ENCODE data around the gene UCN2. TPM values are rescaled to one million over a fixed set of nuclear protein-coding genes. Genes with fewer than 3 reads are reported as not detected.

The UCN2 gene
- total RNA-seq, 3 donors from 2014 or later = 0.44 TPM; not detected in 2

GRCh38 chr3:48588230-48588629 lies 24.6 kb upstream of the UCN2 start:
- TF ChIP-seq POLR2AphosphoS5 (IDR thresholded peaks at IDR 0.05) (no peak), POLR2A (IDR thresholded peaks at IDR 0.05) (no peak), CTCF (IDR thresholded peaks at IDR 0.05) (no peak)
- no peaks in the 10 kb centered on the region for H3K27me3 ChIP-seq
- H3K4me3 ChIP-seq = no peak overlapping the region
- intact Hi-C loops (cut with DNase I; ENCODE audit: low total_unique reads) = no loop called here
- no peaks in the 10 kb centered on the region for H3K9me3 ChIP-seq
- no peaks in the 10 kb centered on the region for H3K4me1 ChIP-seq
- H3K27ac ChIP-seq = no peak overlapping the region
- H3K36me3 ChIP-seq = no peaks in the 10 kb centered on the region
- no peak for DNase-seq (ENCODE audit: low spot score in 2 of 2)

DNA sequence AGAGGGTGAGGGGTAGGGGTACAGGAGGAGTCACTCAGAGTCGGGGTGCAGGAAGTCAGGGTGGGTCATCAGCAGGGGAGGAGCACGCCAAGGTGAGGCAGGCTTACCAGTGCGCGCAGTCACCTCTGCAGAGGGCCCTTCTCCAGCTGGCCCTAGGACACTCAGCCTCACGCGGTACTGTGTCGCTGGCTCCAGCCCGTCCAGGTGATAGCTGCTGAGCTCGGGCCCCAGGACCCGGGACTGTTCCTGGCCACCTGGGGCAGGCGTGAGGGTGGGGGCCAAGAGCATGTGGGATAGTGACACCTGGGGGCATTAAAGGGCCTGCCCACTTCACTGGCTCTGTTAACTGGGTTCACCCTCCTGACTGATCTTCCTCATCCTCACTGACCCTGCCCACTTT lies 24.1 kb upstream of the UCN2 start:
- Histone ChIP-seq H3K9me3 (no peaks in the 10 kb centered on the region), H3K4me1 (no peaks in the 10 kb centered on the region), H3K27ac (no peak overlapping the region), H3K4me3 (no peak overlapping the region), H3K27me3 (no peaks in the 10 kb centered on the region), H3K36me3 (no peaks in the 10 kb centered on the region)
- intact Hi-C loops (cut with DNase I; ENCODE audit: low total_unique reads) = no loop called here
- DNase-seq (ENCODE audit: low spot score in 2 of 2) = no peak
- TF ChIP-seq POLR2A (IDR thresholded peaks at IDR 0.05) (no peak), POLR2AphosphoS5 (IDR thresholded peaks at IDR 0.05) (no peak), CTCF (IDR thresholded peaks at IDR 0.05) (no peak)

DNA sequence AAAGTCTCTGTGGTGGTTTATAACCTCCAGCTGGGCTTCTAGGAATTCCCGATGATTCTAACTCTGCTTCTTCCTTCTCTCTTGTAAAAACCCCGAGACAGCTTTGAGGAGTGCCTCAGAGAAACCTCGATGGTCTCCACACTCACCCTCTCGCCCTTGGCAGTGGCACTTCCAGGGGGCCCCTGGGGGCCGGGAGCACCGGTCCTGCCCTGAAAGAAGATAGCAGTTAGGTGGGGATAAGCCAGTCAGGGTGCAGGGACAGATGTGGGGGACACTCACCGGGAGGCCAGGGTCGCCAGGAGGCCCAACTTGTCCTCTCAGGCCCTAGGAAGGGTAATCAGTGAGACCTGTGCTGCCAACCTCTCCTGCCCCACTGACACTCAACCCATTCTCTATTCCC lies 21.8 kb upstream of the UCN2 start:
- intact Hi-C loops (cut with DNase I; ENCODE audit: low total_unique reads) = no loop called here
- no peaks in the 10 kb centered on the region for H3K9me3 ChIP-seq
- no peak for TF ChIP-seq POLR2A (IDR thresholded peaks at IDR 0.05)
- no peak for TF ChIP-seq CTCF (IDR thresholded peaks at IDR 0.05)
- TF ChIP-seq POLR2AphosphoS5 (IDR thresholded peaks at IDR 0.05) = no peak
- H3K27ac ChIP-seq = no peak overlapping the region
- H3K4me1 ChIP-seq = no peaks in the 10 kb centered on the region
- no peak overlapping the region for H3K4me3 ChIP-seq
- no peaks in the 10 kb centered on the region for H3K36me3 ChIP-seq
- H3K27me3 ChIP-seq = no peaks in the 10 kb centered on the region
- DNase-seq (ENCODE audit: low spot score in 2 of 2) = no peak

DNA sequence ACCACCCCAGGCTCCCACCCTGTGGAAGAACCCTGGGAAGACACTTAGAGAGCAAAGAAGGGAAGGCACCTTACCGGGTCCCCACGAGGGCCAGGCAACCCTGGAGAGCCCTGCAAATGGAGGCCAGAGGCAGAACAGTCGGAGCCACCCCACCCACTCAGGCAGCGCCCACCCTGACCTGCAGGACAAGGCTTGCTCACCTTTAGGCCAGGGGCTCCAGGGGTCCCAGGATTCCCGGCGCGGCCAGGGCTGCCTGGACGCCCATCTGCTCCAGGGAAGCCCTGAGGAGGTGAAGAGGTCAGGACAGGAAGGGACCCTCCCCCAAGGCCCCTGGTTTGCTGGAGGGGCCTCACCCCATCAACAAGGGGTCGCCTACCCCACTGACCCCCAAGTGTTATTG lies 21.3 kb upstream of the UCN2 start:
- H3K9me3 ChIP-seq = no peaks in the 10 kb centered on the region
- H3K4me1 ChIP-seq = no peaks in the 10 kb centered on the region
- intact Hi-C loops (cut with DNase I; ENCODE audit: low total_unique reads) = no loop called here
- no peaks in the 10 kb centered on the region for H3K27me3 ChIP-seq
- DNase-seq (ENCODE audit: low spot score in 2 of 2) = no peak
- no peak overlapping the region for H3K4me3 ChIP-seq
- TF ChIP-seq CTCF (IDR thresholded peaks at IDR 0.05) (no peak), POLR2AphosphoS5 (IDR thresholded peaks at IDR 0.05) (no peak), POLR2A (IDR thresholded peaks at IDR 0.05) (no peak)
- H3K27ac ChIP-seq = no peak overlapping the region
- no peaks in the 10 kb centered on the region for H3K36me3 ChIP-seq

GRCh38 chr3:48581621-48582481 lies 18.3 kb upstream of the UCN2 start:
- no peak for TF ChIP-seq CTCF (IDR thresholded peaks at IDR 0.05)
- no peak for TF ChIP-seq POLR2AphosphoS5 (IDR thresholded peaks at IDR 0.05)
- no peak for TF ChIP-seq POLR2A (IDR thresholded peaks at IDR 0.05)
- Histone ChIP-seq H3K9me3 (no peaks in the 10 kb centered on the region), H3K36me3 (no peaks in the 10 kb centered on the region), H3K27me3 (no peaks in the 10 kb centered on the region), H3K27ac (no peak overlapping the region), H3K4me3 (no peak overlapping the region), H3K4me1 (no peaks in the 10 kb centered on the region)
- no peak for DNase-seq (ENCODE audit: low spot score in 2 of 2)
- intact Hi-C loops (cut with DNase I; ENCODE audit: low total_unique reads) = no loop called here
